Tibial nerve (tissue), 3 donors: ENCODE results near the gene MORC4.

Experiments
- POLR2A ChIP-seq, 2 donors: fragments of 450-650 bp; IDR thresholded peaks; one replicate each; pipeline ENCODE4 v1.6.1; 2017; ENCODE audit warnings: antibody characterized with exemption in 2 of 2, mild to moderate bottlenecking in 2 of 2, moderate library complexity in 2 of 2
- TF ChIP-seq, protein P1 (sequence below), 5 experiments: fragments of 200-600 bp in 3 of 5; fragments of 450-650 bp in 2 of 5; sonication (generic) in 3 of 5; IDR thresholded peaks; one replicate each; pipeline ENCODE4 v1.5.1; 2016 to 2019; ENCODE audit warnings: antibody characterized with exemption in 5 of 5, mild to moderate bottlenecking in 3 of 5, moderate library complexity in 2 of 5

DNA sequence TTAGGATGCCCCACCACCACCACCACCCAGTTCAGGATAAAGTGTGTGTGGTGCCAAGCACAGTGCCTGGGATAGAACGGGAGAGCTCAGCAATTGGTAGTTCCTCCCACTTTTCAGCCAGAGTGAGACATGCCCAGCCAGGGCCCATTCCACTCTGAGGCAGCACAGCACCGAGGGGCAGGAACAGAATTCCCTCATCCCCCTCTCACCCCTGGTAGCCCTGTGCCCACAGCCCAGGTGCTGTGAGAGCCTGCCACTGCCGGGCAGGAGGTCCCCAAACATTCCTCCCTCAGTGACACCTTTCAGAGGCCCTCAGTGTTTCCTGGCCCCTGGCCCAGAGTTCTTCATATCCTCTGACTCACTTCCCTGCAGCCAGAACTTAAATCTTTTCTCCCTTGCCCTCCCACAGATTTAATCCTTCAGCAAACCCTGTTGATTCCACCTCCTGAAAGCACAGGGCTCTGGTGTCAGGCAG, 105.0 kb downstream of the MORC4 start:
- TF ChIP-seq POLR2A (IDR thresholded peaks at IDR 0.05) = no peak
- TF ChIP-seq, protein P1, sequence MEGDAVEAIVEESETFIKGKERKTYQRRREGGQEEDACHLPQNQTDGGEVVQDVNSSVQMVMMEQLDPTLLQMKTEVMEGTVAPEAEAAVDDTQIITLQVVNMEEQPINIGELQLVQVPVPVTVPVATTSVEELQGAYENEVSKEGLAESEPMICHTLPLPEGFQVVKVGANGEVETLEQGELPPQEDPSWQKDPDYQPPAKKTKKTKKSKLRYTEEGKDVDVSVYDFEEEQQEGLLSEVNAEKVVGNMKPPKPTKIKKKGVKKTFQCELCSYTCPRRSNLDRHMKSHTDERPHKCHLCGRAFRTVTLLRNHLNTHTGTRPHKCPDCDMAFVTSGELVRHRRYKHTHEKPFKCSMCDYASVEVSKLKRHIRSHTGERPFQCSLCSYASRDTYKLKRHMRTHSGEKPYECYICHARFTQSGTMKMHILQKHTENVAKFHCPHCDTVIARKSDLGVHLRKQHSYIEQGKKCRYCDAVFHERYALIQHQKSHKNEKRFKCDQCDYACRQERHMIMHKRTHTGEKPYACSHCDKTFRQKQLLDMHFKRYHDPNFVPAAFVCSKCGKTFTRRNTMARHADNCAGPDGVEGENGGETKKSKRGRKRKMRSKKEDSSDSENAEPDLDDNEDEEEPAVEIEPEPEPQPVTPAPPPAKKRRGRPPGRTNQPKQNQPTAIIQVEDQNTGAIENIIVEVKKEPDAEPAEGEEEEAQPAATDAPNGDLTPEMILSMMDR (IDR thresholded peaks at IDR 0.05) = no peak
